Measurements from ENCODE around the gene ARHGEF35. TPM values are rescaled to one million over a fixed set of nuclear protein-coding genes. Genes with fewer than 3 reads are reported as not detected.

Gene ARHGEF35
- 2.0 and 3.0 TPM in 2 replicates for total RNA-seq

DNA sequence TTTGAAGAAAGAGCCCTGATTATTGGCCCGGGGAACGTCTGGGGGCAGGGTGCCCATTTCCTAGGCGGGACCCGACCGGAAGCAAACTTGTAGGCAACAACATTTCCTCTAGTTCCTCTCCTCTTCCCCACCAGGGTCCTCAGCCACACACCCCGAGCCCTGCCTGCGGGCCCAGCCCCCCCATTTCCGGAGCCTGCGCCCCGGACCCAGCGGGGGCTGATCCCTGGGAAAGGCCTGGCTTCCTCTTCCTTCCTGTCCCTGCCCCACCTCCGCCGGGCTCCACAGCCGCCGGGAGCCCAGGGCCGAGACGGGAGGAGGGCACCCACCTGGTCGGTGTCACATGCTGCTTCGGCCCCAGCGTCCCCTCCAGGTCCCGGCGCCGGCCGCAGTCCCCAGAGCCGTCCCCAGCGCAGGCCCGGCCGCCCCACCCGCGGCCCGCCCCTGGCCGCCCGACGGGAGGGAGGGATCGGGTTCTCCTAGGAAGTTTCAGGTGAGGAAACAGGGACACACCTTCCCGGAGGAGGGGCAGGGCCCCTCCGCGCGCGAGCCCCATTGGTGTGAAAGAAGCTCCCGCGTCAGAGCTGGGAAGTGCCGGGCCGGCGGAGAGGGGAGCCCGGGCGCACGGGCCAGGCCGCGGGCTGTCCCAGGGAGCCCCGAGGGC is at the start of gene ARHGEF35:
Gene ARHGEF35 (minus strand): TSS at position 622 of the 661 bp plus-strand sequence. CDS start 7,450 bp downstream, outside the sequence.

GRCh38 chr7:144239365-144239764 is 43.7 kb upstream of the ARHGEF35 start, which contains the start of gene OR2A42:
OR2A42 (minus strand) TSS chr7:144239605; CDS start chr7:144232843, 6,762 bp downstream.

DNA sequence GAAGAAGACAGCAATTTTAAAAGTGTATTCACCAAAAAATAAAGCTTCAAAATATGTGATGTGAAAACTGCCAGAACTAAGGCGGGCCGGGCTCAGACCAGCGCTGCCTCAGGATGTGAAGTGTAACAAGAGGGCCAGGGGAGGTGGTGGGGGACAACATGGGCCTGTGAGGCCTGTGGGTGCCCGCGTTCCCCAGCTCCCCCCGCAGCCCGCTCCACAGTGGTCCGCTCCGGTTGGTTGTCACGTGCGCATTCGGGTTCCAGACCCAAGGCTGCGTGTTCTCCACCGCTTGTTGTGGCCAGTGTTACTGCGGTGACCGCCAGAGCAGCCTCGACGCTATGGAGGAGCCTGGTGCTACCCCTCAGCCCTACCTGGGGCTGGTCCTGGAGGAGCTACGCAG is 12.5 kb downstream of the ARHGEF35 start, which contains the start of gene CTAGE4:
Gene CTAGE4 (plus strand): TSS at position 301 of the 400 bp plus-strand sequence. CDS start 38 bp downstream, at position 339.

Other genes starting within 250 kb of the ARHGEF35 start
- not detected in 2 replicates for gene OR2F1, start 241.0 kb downstream of the ARHGEF35 start, total RNA-seq
- gene OR6B1, start 195.5 kb downstream of the ARHGEF35 start, total RNA-seq = not detected in 2 replicates
- not detected in 2 replicates for gene OR2A5, start 146.9 kb downstream of the ARHGEF35 start, total RNA-seq
- not detected in 2 replicates for gene OR2A25, start 126.0 kb downstream of the ARHGEF35 start, total RNA-seq
- not detected in 2 replicates for gene OR2A12, start 109.6 kb downstream of the ARHGEF35 start, total RNA-seq
- gene OR2A2, start 86.2 kb downstream of the ARHGEF35 start, total RNA-seq = not detected in 2 replicates
- not detected in 2 replicates for gene OR2A14, start 72.7 kb downstream of the ARHGEF35 start, total RNA-seq
- gene CTAGE4, start 12.4 kb downstream of the ARHGEF35 start, total RNA-seq = 0.37 and 0.66 TPM in 2 replicates
- 0.06 TPM in 1 of 2 replicates, not detected in the other for gene OR2A42, start 43.8 kb upstream of the ARHGEF35 start, total RNA-seq
- 0.26 and 0.37 TPM in 2 replicates for gene OR2A7, start 69.0 kb upstream of the ARHGEF35 start, total RNA-seq
- gene CTAGE8, start 73.5 kb upstream of the ARHGEF35 start, total RNA-seq = 0.68 TPM in 1 of 2 replicates, not detected in the other
- gene OR2A1, start 116.6 kb upstream of the ARHGEF35 start, total RNA-seq = under 0.01 and 0.19 TPM in 2 replicates
- gene ARHGEF5, start 159.6 kb upstream of the ARHGEF35 start, total RNA-seq = 2.0 TPM in 2 replicates
- not detected in 2 replicates for gene NOBOX, start 207.9 kb upstream of the ARHGEF35 start, total RNA-seq

Measured in aortic smooth muscle cell (primary cell).